Sigmoid colon (tissue), 4 donors: Measurements from ENCODE around the gene HADH.

ENCODE experiments used
- CTCF ChIP-seq, 4 experiments: fragments of 450-650 bp in 3 of 4; fragments of 200-600 bp in 1 of 4; IDR thresholded peaks; one replicate each; pipeline ENCODE4 v1.5.1; 2016 to 2019; ENCODE audit warnings: antibody characterized with exemption in 4 of 4, mild to moderate bottlenecking in 3 of 4, moderate library complexity in 2 of 4
- EP300 ChIP-seq, 4 donors: sonication (generic); formaldehyde crosslinking; IDR thresholded peaks; one replicate each; pipeline ENCODE4 v1.6.1; 2017; ENCODE audit warnings: antibody characterized with exemption in 4 of 4
- POLR2A ChIP-seq, 2 donors: fragments of 450-650 bp; IDR thresholded peaks; one replicate each; pipeline ENCODE4 v1.6.1; 2016; ENCODE audit warnings: antibody characterized with exemption in 2 of 2, mild to moderate bottlenecking in 2 of 2, moderate library complexity in 2 of 2
- POLR2AphosphoS5 ChIP-seq, 4 donors: sonication (generic); formaldehyde crosslinking; IDR thresholded peaks; one replicate each; pipeline ENCODE4 v1.6.1; 2017; ENCODE audit warnings: antibody characterized with exemption in 4 of 4

GRCh38 chr4:107996949-107997788 is 7.5 kb downstream of the HADH start:
- TF ChIP-seq CTCF (IDR thresholded peaks at IDR 0.05) (no peak), POLR2AphosphoS5 (IDR thresholded peaks at IDR 0.05) (peak; percentile 70 to 79 (median 76)), EP300 (IDR thresholded peaks at IDR 0.05) (peak; percentile 53 to 84 (median 73)), POLR2A (IDR thresholded peaks at IDR 0.05) (no peak)
